ENCODE data around the gene DNAI4. TPM values are rescaled to one million over a fixed set of nuclear protein-coding genes. Genes with fewer than 3 reads are reported as not detected.

The DNAI4 gene
- total RNA-seq, 2 experiments from 2014 or later, result 5.0 to 8.8 TPM

- ATAC-seq (ENCODE audit: poor library complexity) (no peak), DNase-seq (no peak)
- intact Hi-C loops (cut with DNase I, micrococcal nuclease), result no loop called here
- Mint-ChIP-seq H3K27me3 (no peaks in the 10 kb centered on the region), H3K4me3 (no peak overlapping the region), H3K9me3 (peaks cover 7% of the 10 kb centered on the region), H3K27ac (no peak overlapping the region), H3K4me1 (ENCODE audit: low read depth) (no peaks in the 10 kb centered on the region), H3K36me3 (ENCODE audit: low read depth) (no peaks in the 10 kb centered on the region)
- H3K9me3 ChIP-seq (ENCODE audit: control insufficient read depth in 1 of 2, insufficient read depth in 1 of 2, low read length in 2 of 2), result no peaks in the 10 kb centered on the region
- POLR2A ChIA-PET, result no interaction called here
- TF ChIP-seq, protein P1, sequence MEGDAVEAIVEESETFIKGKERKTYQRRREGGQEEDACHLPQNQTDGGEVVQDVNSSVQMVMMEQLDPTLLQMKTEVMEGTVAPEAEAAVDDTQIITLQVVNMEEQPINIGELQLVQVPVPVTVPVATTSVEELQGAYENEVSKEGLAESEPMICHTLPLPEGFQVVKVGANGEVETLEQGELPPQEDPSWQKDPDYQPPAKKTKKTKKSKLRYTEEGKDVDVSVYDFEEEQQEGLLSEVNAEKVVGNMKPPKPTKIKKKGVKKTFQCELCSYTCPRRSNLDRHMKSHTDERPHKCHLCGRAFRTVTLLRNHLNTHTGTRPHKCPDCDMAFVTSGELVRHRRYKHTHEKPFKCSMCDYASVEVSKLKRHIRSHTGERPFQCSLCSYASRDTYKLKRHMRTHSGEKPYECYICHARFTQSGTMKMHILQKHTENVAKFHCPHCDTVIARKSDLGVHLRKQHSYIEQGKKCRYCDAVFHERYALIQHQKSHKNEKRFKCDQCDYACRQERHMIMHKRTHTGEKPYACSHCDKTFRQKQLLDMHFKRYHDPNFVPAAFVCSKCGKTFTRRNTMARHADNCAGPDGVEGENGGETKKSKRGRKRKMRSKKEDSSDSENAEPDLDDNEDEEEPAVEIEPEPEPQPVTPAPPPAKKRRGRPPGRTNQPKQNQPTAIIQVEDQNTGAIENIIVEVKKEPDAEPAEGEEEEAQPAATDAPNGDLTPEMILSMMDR (IDR thresholded peaks at IDR 0.05), result no peak
- no peaks in the 10 kb centered on the region for H3K4me1 ChIP-seq (ENCODE audit: insufficient read depth, low read length)
- no peaks in the 10 kb centered on the region for H3K27me3 ChIP-seq (ENCODE audit: control insufficient read depth in 1 of 2, insufficient read depth in 2 of 2, low read length in 2 of 2)
- H3K4me3 ChIP-seq (ENCODE audit: low read length), result no peak overlapping the region
- no peaks in the 10 kb centered on the region for H3K36me3 ChIP-seq (ENCODE audit: insufficient read depth, low read length)
- no peak overlapping the region for H3K27ac ChIP-seq (ENCODE audit: low read depth in 1 of 2, low read length in 2 of 2)
- CTCF ChIA-PET, result no interaction called here
Measured at GRCh38 chr1:66848193-66848592, 76.5 kb downstream of the DNAI4 start.

DNA sequence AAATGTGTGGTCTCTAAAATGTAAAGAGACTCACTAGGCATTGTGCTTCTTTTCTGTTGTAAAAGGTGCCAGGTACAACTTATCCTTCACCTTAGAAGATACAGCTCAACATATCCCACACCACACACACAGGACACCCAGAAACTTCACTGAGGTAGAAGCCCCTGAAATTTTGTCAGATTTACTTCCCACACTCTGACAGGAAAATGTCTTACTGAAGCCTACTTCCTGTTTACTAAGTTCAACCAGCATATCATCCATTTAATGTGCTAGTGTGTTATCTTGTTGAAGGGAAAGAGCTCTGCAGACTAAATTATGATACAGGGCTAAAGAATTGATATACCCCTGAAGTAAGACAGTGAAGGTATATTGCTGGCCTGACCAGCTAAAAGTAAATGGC is 83.7 kb downstream of the DNAI4 start:
- ChIA-PET CTCF (no interaction called here), POLR2A (interaction anchor here (1.0 to 1.3 kb wide), 4 partner anchors 71 to 212 kb away, joined by 3 to 5 read pairs (median 3); no protein-coding TSS in a partner anchor)
- H3K4me1 Mint-ChIP-seq (ENCODE audit: low read depth), result peaks cover 18% of the 10 kb centered on the region
- peaks cover 3% of the 10 kb centered on the region for H3K9me3 Mint-ChIP-seq
- Histone ChIP-seq H3K27me3 (ENCODE audit: control insufficient read depth in 1 of 2, insufficient read depth in 2 of 2, low read length in 2 of 2) (no peaks in the 10 kb centered on the region), H3K36me3 (ENCODE audit: insufficient read depth, low read length) (no peaks in the 10 kb centered on the region), H3K4me1 (ENCODE audit: insufficient read depth, low read length) (peaks cover 11% of the 10 kb centered on the region), H3K4me3 (ENCODE audit: low read length) (no peak overlapping the region), H3K9me3 (ENCODE audit: control insufficient read depth in 1 of 2, insufficient read depth in 1 of 2, low read length in 2 of 2) (no peaks in the 10 kb centered on the region), H3K27ac (ENCODE audit: low read depth in 1 of 2, low read length in 2 of 2) (no peak overlapping the region)
- H3K27ac Mint-ChIP-seq, result peak overlapping the region; percentile 79
- peaks cover 9% of the 10 kb centered on the region for H3K36me3 Mint-ChIP-seq (ENCODE audit: low read depth)
- TF ChIP-seq, protein P1 (IDR thresholded peaks at IDR 0.05), result no peak
- DNase-seq, result peak in 2 of 14 experiments; percentile 8 to 34
- no peaks in the 10 kb centered on the region for H3K27me3 Mint-ChIP-seq
- intact Hi-C loops (cut with DNase I, micrococcal nuclease), result no loop called here
- no peak for ATAC-seq (ENCODE audit: poor library complexity)
- H3K4me3 Mint-ChIP-seq, result no peak overlapping the region

DNA sequence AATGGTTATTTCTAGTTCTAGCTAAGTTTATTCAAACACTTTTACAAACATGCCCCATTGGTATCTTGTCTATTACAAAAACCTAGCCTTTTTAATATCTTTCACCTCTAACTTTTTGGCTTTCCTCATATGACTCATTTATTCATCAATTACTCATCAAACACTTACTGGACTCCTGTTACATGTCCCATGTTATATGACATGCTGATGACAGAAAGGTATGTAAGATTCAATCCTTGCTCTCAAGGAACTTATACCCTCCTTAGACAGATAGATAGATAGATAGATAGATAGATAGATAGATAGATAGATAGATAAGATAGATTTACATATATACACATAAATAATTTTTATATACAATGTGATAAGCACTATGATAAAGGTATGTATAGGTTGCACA is 89.7 kb downstream of the DNAI4 start:
- H3K27ac ChIP-seq (ENCODE audit: low read depth in 1 of 2, low read length in 2 of 2), result no peak overlapping the region
- intact Hi-C loops (cut with DNase I, micrococcal nuclease), result loop anchor here in 1 of 2 experiments (10.0 kb wide), 1 partner anchor 60 kb away; no protein-coding TSS in a partner anchor
- no peaks in the 10 kb centered on the region for H3K4me1 ChIP-seq (ENCODE audit: insufficient read depth, low read length)
- Mint-ChIP-seq H3K4me3 (no peak overlapping the region), H3K4me1 (ENCODE audit: low read depth) (no peaks in the 10 kb centered on the region), H3K27me3 (no peaks in the 10 kb centered on the region), H3K9me3 (no peaks in the 10 kb centered on the region), H3K36me3 (ENCODE audit: low read depth) (no peaks in the 10 kb centered on the region), H3K27ac (no peak overlapping the region)
- no peaks in the 10 kb centered on the region for H3K27me3 ChIP-seq (ENCODE audit: control insufficient read depth in 1 of 2, insufficient read depth in 2 of 2, low read length in 2 of 2)
- no peak for ATAC-seq (ENCODE audit: poor library complexity)
- H3K36me3 ChIP-seq (ENCODE audit: insufficient read depth, low read length), result no peaks in the 10 kb centered on the region
- DNase-seq, result no peak
- ChIA-PET CTCF (no interaction called here), POLR2A (no interaction called here)
- H3K4me3 ChIP-seq (ENCODE audit: low read length), result no peak overlapping the region
- TF ChIP-seq, protein P1 (IDR thresholded peaks at IDR 0.05), result no peak
- no peaks in the 10 kb centered on the region for H3K9me3 ChIP-seq (ENCODE audit: control insufficient read depth in 1 of 2, insufficient read depth in 1 of 2, low read length in 2 of 2)

All from CD4-positive, alpha-beta T cell (primary cell).